H1 (cell line): ENCODE results near the gene ZXDA. TPM values are rescaled to one million over a fixed set of nuclear protein-coding genes. Genes with fewer than 3 reads are reported as not detected.
"Not testable (repeated sequence)": the region's sequence is repeated elsewhere in the genome, so short reads cannot be mapped to it uniquely, and the experiment has no call there.

Source experiments
- CTCF ChIA-PET: fragments of 300-600 bp; sonication (Branson Sonifier 250); formaldehyde crosslinking; loops from one replicate; lab custom pipeline; 2021; ENCODE audit not compliant: partially characterized antibody; lab: Charles Lee
- POLR2A ChIA-PET: fragments of 300-600 bp; sonication (Branson Sonifier 250); formaldehyde crosslinking; loops from one replicate; lab custom pipeline; 2021; ENCODE audit warnings: inconsistent platforms; ENCODE audit not compliant: partially characterized antibody; lab: Charles Lee
- DNase-seq, 2 experiments: peaks; one replicate each; pipeline versions ENCODE4 v3.0.0 to v3.0.0-alpha.2; 2010 to 2022; ENCODE audit warnings: low spot score in 2 of 2, low read depth in 1 of 2, mixed read lengths in 1 of 2
- FAIRE-seq: peaks from 2 replicates; lab custom pipeline; 2011; peaks lifted over from hg19 to GRCh38; lab: Jason Lieb, UNC
- H2AFZ ChIP-seq: 2 replicates; pipeline ENCODE4 v1.8.1; 2012; ENCODE audit warnings: low read length, inconsistent platforms
- H2AK5ac ChIP-seq: 2 replicates; pipeline ENCODE4 v1.6.1; 2013; ENCODE audit warnings: low read depth, low read length
- H2BK120ac ChIP-seq: replicated peaks from 2 replicates; pipeline ENCODE3; 2013; ENCODE audit warnings: low read depth, low read length, inconsistent platforms
- H2BK12ac ChIP-seq: 2 replicates; pipeline ENCODE4 v1.6.1; 2013; ENCODE audit warnings: low read depth, low read length
- H2BK15ac ChIP-seq: 2 replicates; pipeline ENCODE4 v1.6.1; 2013; ENCODE audit warnings: low read length
- H2BK20ac ChIP-seq: 2 replicates; pipeline ENCODE4 v1.6.1; 2013; ENCODE audit warnings: low read length
- H2BK5ac ChIP-seq: 2 replicates; pipeline ENCODE4 v1.6.1; 2013; ENCODE audit warnings: low read depth, low read length
- H3K14ac ChIP-seq: 2 replicates; pipeline ENCODE4 v1.6.1; 2013; ENCODE audit warnings: inconsistent platforms; ENCODE audit not compliant: insufficient read length
- H3K18ac ChIP-seq: 2 replicates; pipeline ENCODE4 v1.6.1; 2013; ENCODE audit warnings: low read length; ENCODE audit errors: extremely low read depth
- H3K23ac ChIP-seq: 2 replicates; pipeline ENCODE4 v1.6.1; 2013; ENCODE audit warnings: inconsistent platforms; ENCODE audit not compliant: insufficient read length
- H3K23me2 ChIP-seq: 2 replicates; pipeline ENCODE4 v1.6.1; 2013; ENCODE audit warnings: low read depth, low read length
- H3K27ac ChIP-seq: 2 replicates; pipeline ENCODE4 v1.6.1; 2011; ENCODE audit warnings: low read depth, low read length, inconsistent platforms
- H3K27me3 ChIP-seq, 4 experiments: replicated peaks in 1 of 4; 1 replicate in 1 of 4; 2 replicates in 3 of 4; pipeline versions ENCODE4 v1.6.1 to v1.8.1; 2011 to 2013; ENCODE audit warnings: low read length in 3 of 4, mild to moderate bottlenecking in 3 of 4, inconsistent platforms in 2 of 4, mixed read lengths in 2 of 4, moderate library complexity in 1 of 4; ENCODE audit not compliant: control insufficient read depth in 3 of 4, insufficient read depth in 3 of 4; ENCODE audit errors: extremely low read depth in 1 of 4
- H3K36me3 ChIP-seq, 4 experiments: 2 replicates each; pipeline versions ENCODE4 v1.6.1 to v1.8.1; 2011 to 2013; ENCODE audit warnings: mild to moderate bottlenecking in 4 of 4, low read length in 3 of 4, moderate library complexity in 2 of 4, control low read depth in 1 of 4, inconsistent platforms in 1 of 4; ENCODE audit not compliant: insufficient read depth in 4 of 4, control insufficient read depth in 2 of 4
- H3K4ac ChIP-seq: replicated peaks from 2 replicates; pipeline ENCODE3; 2013; ENCODE audit warnings: low read length, low read depth, mixed read lengths, inconsistent platforms; ENCODE audit not compliant: insufficient read length
- H3K4me1 ChIP-seq, 4 experiments: replicated peaks in 1 of 4; 1 replicate in 1 of 4; 2 replicates in 3 of 4; pipeline versions ENCODE4 v1.6.1 to v1.8.1; 2011 to 2013; ENCODE audit warnings: low read length in 3 of 4, inconsistent platforms in 2 of 4, mixed read lengths in 1 of 4; ENCODE audit not compliant: insufficient read depth in 4 of 4, control insufficient read depth in 3 of 4
- H3K4me2 ChIP-seq, 2 experiments: 2 replicates each; pipeline versions ENCODE4 v1.6.1 to v1.8.1; 2011 to 2013; ENCODE audit warnings: low read depth in 2 of 2, low read length in 2 of 2, control low read depth in 1 of 2, inconsistent platforms in 1 of 2, mild to moderate bottlenecking in 1 of 2; ENCODE audit not compliant: insufficient read depth in 1 of 2
- H3K4me3 ChIP-seq, 4 experiments: fragments of 200-600, 300-600 bp in 1 of 4; sonication (generic), shearing (Covaris generic), sonication (Bioruptor Twin) in 1 of 4; 2 replicates each; pipeline versions ENCODE4 v1.5.1 to v1.8.1; 2011 to 2016; ENCODE audit warnings: low read length in 4 of 4, low read depth in 3 of 4, control low read depth in 2 of 4, inconsistent platforms in 2 of 4, mild to moderate bottlenecking in 2 of 4, mixed read lengths in 1 of 4, moderate library complexity in 1 of 4; ENCODE audit not compliant: insufficient read depth in 2 of 4; ENCODE audit errors: extremely low read depth in 1 of 4
- H3K56ac ChIP-seq: replicated peaks from 2 replicates; pipeline ENCODE3; 2013; ENCODE audit warnings: low read depth, mild to moderate bottlenecking, mixed read lengths, low read length, inconsistent platforms; ENCODE audit not compliant: insufficient read length
- H3K79me1 ChIP-seq: 2 replicates; pipeline ENCODE4 v1.6.1; 2013; ENCODE audit warnings: low read depth, low read length, control low read depth
- H3K79me2 ChIP-seq, 2 experiments: 2 replicates each; pipeline versions ENCODE4 v1.6.1 to v1.8.1; 2012 to 2013; ENCODE audit warnings: low read length in 2 of 2, mild to moderate bottlenecking in 2 of 2, inconsistent platforms in 1 of 2; ENCODE audit not compliant: insufficient read depth in 2 of 2, control insufficient read depth in 1 of 2
- H3K9ac ChIP-seq, 4 experiments: replicated peaks in 1 of 4; 1 replicate in 1 of 4; 2 replicates in 3 of 4; pipeline versions ENCODE4 v1.6.1 to v1.8.1; 2011 to 2013; ENCODE audit warnings: low read depth in 3 of 4, low read length in 3 of 4, control low read depth in 2 of 4, mild to moderate bottlenecking in 2 of 4, moderate library complexity in 2 of 4, inconsistent platforms in 1 of 4; ENCODE audit errors: extremely low read depth in 1 of 4
- H3K9me3 ChIP-seq, 2 experiments: 2 replicates each; pipeline versions ENCODE4 v1.6.1 to v1.8.1; 2012 to 2013; ENCODE audit warnings: mild to moderate bottlenecking in 2 of 2, moderate library complexity in 2 of 2, control low read depth in 1 of 2, inconsistent platforms in 1 of 2, low read depth in 1 of 2, low read length in 1 of 2, mixed read lengths in 1 of 2; ENCODE audit not compliant: insufficient read depth in 2 of 2
- H4K20me1 ChIP-seq, 2 experiments: replicated peaks in 1 of 2; 2 replicates each; pipeline versions ENCODE3 to v1.8.1; 2011 to 2013; ENCODE audit warnings: inconsistent platforms in 2 of 2, low read length in 2 of 2, mild to moderate bottlenecking in 1 of 2; ENCODE audit not compliant: insufficient read depth in 2 of 2, control insufficient read depth in 1 of 2
- H4K5ac ChIP-seq: 2 replicates; pipeline ENCODE4 v1.6.1; 2013; ENCODE audit warnings: low read length, low read depth, mixed read lengths, inconsistent platforms; ENCODE audit not compliant: insufficient read length
- H4K8ac ChIP-seq: 2 replicates; pipeline ENCODE4 v1.8.0; 2013; ENCODE audit warnings: mild to moderate bottlenecking, moderate library complexity, low read length, inconsistent platforms; ENCODE audit not compliant: insufficient read depth; ENCODE audit errors: extremely low read depth
- H4K91ac ChIP-seq: replicated peaks from 2 replicates; pipeline ENCODE3; 2013; ENCODE audit warnings: low read length, mixed read lengths, inconsistent platforms; ENCODE audit not compliant: insufficient read length
- WGBS, 2 experiments: shearing (Covaris generic) in 1 of 2; methylation state at CpG; one replicate each; pipeline versions ENCODE4 v1.1.6 to v1.1.7; 2013 to 2015; ENCODE audit warnings: low lambda C conversion rate in 2 of 2, mixed read lengths in 2 of 2, inconsistent platforms in 1 of 2, low coverage in 1 of 2, missing lambda C conversion rate in 1 of 2; ENCODE audit not compliant: insufficient replicate concordance in 2 of 2, insufficient coverage in 1 of 2, insufficient read length in 1 of 2; ENCODE audit errors: extremely low coverage in 1 of 2, missing lambda C conversion rate in 1 of 2; 5-methylcytosine and 5-hydroxymethylcytosine counted together
- polyA plus RNA-seq, 7 experiments: library from polyadenylated mRNA; depleted of rRNA in 3 of 7; stranded (reverse) in 5 of 7; unstranded in 2 of 7; fragments of >200 nt in 5 of 7; fragments of 200-250 nt in 2 of 7; gene quantifications; 1 replicate in 5 of 7; 2 replicates in 1 of 7; 4 replicates in 1 of 7; pipeline versions ENCODE4 v1.2.1 to v1.2.3, GENCODE V29; 2011 to 2013; ENCODE audit warnings: missing spikeins in 2 of 7, mixed read lengths in 2 of 7
- total RNA-seq: library from RNA; stranded (reverse); fragmentation: NEBNext Ultra II Directional; extraction: Animal tissue kit (Norgen Biotek cat#: 25700); gene quantifications from 2 replicates; pipeline ENCODE4 v1.2.1, GENCODE V29; 2021

The ZXDA gene
- total and polyA plus RNA-seq, 2 of the 8 experiments (the other 6 are each of a cell fraction or from before 2014, with no cell fraction given), result not detected

DNA sequence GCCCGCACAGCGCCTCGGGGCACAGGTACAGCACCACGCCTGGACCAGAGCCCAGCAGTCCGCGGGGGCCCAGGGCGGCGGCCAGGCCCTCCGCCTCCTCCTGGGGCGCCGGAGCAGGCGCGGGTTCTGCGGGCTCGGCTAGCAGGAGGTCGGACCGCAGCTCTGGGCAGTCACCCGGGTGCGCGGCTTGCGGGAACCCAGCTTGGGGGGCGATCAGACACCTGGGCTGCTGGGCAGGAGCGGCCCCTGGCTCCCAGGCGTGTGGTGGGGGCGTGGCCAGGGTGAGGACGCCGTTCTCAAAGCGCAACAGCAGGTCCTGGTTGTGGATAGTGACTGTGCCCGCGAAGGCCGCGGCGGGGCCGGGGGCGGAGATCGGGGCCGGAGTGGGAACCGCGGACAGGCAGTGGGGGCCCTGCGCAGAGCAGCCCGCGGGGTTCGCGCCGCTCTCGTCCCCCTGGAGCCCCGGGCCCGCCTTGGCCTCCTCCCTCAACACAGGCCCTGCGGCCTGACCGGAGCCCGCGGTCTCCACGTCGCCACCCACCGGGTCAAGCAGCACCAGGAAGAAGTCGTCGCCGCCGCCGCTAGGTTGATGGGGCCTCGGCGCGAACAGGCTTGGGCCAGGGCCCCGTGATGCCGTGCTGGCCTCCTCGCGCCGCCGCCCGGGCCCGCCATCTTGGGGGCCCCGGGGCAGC, 517 bp downstream of the ZXDA start:
- no CpG with 5 or more reads among the region's 72 CpGs for WGBS, 2 experiments
- H2BK120ac ChIP-seq, H3K4ac ChIP-seq, H3K4me1 ChIP-seq, H3K14ac ChIP-seq, H2BK15ac ChIP-seq, H3K79me1 ChIP-seq, H3K9ac ChIP-seq, H3K18ac ChIP-seq, H3K23ac ChIP-seq, H2AFZ ChIP-seq, POLR2A ChIA-PET, H4K20me1 ChIP-seq, H3K79me2 ChIP-seq, CTCF ChIA-PET, H3K56ac ChIP-seq, H3K27ac ChIP-seq, H3K36me3 ChIP-seq, DNase-seq, H3K4me2 ChIP-seq, H2BK5ac ChIP-seq, H2AK5ac ChIP-seq, H3K27me3 ChIP-seq, H2BK12ac ChIP-seq, H4K8ac ChIP-seq, FAIRE-seq, H2BK20ac ChIP-seq, H4K91ac ChIP-seq, H4K5ac ChIP-seq, H3K23me2 ChIP-seq: not testable (repeated sequence)
- peak overlapping the region in 1 of 4 experiments; percentile 13; a peak in 1 of 8 replicates for H3K4me3 ChIP-seq
- peaks cover 0 to 34% of the 10 kb centered on the region in 2 experiments; a peak in 2 of 4 replicates for H3K9me3 ChIP-seq
